ENCODE results near the gene ARHGAP6.

GRCh38 chrX:11180571-11180970 lies 485.1 kb downstream of the ARHGAP6 start:
- TF ChIP-seq EZH2 (IDR thresholded peaks at IDR 0.05) = no peak
- TF ChIP-seq POLR2AphosphoS5 (IDR thresholded peaks at IDR 0.05; ENCODE audit: borderline replicate concordance, low read depth, low read length) = no peak

All from SK-N-MC (cell line).